Measurements from ENCODE around the gene NKTR.

GRCh38 chr3:42631620-42632019 lies 31.1 kb downstream of the NKTR start:
- TF ChIP-seq, protein P1, sequence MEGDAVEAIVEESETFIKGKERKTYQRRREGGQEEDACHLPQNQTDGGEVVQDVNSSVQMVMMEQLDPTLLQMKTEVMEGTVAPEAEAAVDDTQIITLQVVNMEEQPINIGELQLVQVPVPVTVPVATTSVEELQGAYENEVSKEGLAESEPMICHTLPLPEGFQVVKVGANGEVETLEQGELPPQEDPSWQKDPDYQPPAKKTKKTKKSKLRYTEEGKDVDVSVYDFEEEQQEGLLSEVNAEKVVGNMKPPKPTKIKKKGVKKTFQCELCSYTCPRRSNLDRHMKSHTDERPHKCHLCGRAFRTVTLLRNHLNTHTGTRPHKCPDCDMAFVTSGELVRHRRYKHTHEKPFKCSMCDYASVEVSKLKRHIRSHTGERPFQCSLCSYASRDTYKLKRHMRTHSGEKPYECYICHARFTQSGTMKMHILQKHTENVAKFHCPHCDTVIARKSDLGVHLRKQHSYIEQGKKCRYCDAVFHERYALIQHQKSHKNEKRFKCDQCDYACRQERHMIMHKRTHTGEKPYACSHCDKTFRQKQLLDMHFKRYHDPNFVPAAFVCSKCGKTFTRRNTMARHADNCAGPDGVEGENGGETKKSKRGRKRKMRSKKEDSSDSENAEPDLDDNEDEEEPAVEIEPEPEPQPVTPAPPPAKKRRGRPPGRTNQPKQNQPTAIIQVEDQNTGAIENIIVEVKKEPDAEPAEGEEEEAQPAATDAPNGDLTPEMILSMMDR (IDR thresholded peaks at IDR 0.05), result no peak
- TF ChIP-seq ZFX (IDR thresholded peaks at IDR 0.05; ENCODE audit: borderline replicate concordance), result no peak
